ENCODE results near the gene PPP2R3C. TPM values are rescaled to one million over a fixed set of nuclear protein-coding genes. Genes with fewer than 3 reads are reported as not detected.

Gene PPP2R3C
- total RNA-seq, 1 experiment from 2014 or later: 19.6 TPM

GRCh38 chr14:35134329-35135123 is 12.7 kb upstream of the PPP2R3C start:
- ATAC-seq: no peak
- ChIA-PET POLR2A (no interaction called here), CTCF (no interaction called here)
- TF ChIP-seq SIN3A (IDR thresholded peaks at IDR 0.05; ENCODE audit: borderline replicate concordance, insufficient read depth, low read depth, low read length): no peak
- no peak for TF ChIP-seq POLR2AphosphoS5 (IDR thresholded peaks at IDR 0.05; ENCODE audit: low read depth, low read length)
- TF ChIP-seq, protein P1, sequence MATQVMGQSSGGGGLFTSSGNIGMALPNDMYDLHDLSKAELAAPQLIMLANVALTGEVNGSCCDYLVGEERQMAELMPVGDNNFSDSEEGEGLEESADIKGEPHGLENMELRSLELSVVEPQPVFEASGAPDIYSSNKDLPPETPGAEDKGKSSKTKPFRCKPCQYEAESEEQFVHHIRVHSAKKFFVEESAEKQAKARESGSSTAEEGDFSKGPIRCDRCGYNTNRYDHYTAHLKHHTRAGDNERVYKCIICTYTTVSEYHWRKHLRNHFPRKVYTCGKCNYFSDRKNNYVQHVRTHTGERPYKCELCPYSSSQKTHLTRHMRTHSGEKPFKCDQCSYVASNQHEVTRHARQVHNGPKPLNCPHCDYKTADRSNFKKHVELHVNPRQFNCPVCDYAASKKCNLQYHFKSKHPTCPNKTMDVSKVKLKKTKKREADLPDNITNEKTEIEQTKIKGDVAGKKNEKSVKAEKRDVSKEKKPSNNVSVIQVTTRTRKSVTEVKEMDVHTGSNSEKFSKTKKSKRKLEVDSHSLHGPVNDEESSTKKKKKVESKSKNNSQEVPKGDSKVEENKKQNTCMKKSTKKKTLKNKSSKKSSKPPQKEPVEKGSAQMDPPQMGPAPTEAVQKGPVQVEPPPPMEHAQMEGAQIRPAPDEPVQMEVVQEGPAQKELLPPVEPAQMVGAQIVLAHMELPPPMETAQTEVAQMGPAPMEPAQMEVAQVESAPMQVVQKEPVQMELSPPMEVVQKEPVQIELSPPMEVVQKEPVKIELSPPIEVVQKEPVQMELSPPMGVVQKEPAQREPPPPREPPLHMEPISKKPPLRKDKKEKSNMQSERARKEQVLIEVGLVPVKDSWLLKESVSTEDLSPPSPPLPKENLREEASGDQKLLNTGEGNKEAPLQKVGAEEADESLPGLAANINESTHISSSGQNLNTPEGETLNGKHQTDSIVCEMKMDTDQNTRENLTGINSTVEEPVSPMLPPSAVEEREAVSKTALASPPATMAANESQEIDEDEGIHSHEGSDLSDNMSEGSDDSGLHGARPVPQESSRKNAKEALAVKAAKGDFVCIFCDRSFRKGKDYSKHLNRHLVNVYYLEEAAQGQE (IDR thresholded peaks at IDR 0.05; ENCODE audit: insufficient read depth in 1 of 2, low read depth in 2 of 2, low read length in 1 of 2): no peak
- TF ChIP-seq CTCF (IDR thresholded peaks at IDR 0.05): no peak
- TF ChIP-seq TCF7L2 (IDR thresholded peaks at IDR 0.05; ENCODE audit: low read depth, low read length): no peak
- DNase-seq (ENCODE audit: low read depth, low spot score): no peak
- H3K9me3 ChIP-seq (ENCODE audit: control insufficient read depth, insufficient read depth, low read depth, low read length): no peaks in the 10 kb centered on the region
- in situ Hi-C loops (cut with HindIII; ENCODE audit: low pct_unique_long_range_greater_than_20kb, low sequenced_read_pairs): no loop called here
- intact Hi-C loops (cut with micrococcal nuclease; ENCODE audit: unreplicated experiment): no loop called here
- no peaks in the 10 kb centered on the region; the same call in 1 of the 2 replicates for H3K36me3 ChIP-seq (ENCODE audit: control insufficient read depth, insufficient read depth, low read length)
- H3K4me3 ChIP-seq (ENCODE audit: low read depth in 2 of 2, low read length in 2 of 2): no peak overlapping the region
- H3K27me3 ChIP-seq (ENCODE audit: control insufficient read depth, insufficient read depth, low read length): no peaks in the 10 kb centered on the region
- H3K4me1 ChIP-seq (ENCODE audit: control insufficient read depth, insufficient read depth, low read length): no peaks in the 10 kb centered on the region
- no peak overlapping the region for H3K27ac ChIP-seq (ENCODE audit: low read length)
- no TSS peak for BruUV-seq (replicated peaks)

DNA sequence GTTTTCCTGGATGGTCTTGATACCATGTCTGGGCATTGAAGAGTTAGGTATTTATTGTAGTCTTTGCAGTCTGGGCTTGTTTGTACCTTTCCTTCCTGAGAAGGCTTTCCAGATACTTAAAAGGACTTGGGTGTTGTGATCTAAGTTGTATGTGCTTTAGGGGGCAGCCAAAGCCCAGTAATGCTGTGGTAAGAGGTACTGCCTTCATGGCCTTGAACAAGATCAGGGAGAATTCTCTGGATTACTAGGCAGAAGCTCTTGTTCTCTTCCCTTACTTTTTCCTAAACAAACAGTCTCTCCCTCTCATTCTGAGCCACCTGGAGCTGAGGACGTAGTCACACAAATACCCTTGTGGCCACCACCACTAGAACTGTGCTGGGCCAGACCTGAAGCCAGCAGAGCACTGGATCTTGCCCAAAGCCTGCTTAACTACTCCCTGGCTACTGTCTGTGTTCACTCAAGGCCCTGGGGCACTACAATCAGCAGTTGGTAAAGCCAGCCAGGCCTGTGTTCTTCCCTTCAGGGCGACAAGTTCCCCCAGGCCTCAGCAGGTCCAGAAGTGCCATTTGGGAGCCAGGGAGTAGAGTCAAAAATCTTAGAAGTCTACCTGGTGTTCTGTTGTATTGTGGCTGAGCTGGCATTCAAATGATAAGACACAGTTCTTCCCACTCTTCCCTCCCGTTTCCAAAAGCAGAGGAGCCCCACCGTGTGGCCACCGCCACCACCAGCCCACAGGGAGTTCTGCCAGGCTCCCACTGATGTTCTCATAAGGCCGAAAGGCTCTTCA is 11.9 kb upstream of the PPP2R3C start:
- in situ Hi-C loops (cut with HindIII; ENCODE audit: low pct_unique_long_range_greater_than_20kb, low sequenced_read_pairs) (no loop called here), intact Hi-C loops (cut with micrococcal nuclease; ENCODE audit: unreplicated experiment) (no loop called here)
- DNase-seq (ENCODE audit: low read depth, low spot score) (no peak), ATAC-seq (no peak)
- ChIA-PET POLR2A (no interaction called here), CTCF (no interaction called here)
- TF ChIP-seq CTCF (IDR thresholded peaks at IDR 0.05) (no peak), SIN3A (IDR thresholded peaks at IDR 0.05; ENCODE audit: borderline replicate concordance, insufficient read depth, low read depth, low read length) (no peak)
- Histone ChIP-seq H3K36me3 (ENCODE audit: control insufficient read depth, insufficient read depth, low read length) (no peaks in the 10 kb centered on the region; the same call in 1 of the 2 replicates), H3K4me1 (ENCODE audit: control insufficient read depth, insufficient read depth, low read length) (no peaks in the 10 kb centered on the region), H3K9me3 (ENCODE audit: control insufficient read depth, insufficient read depth, low read depth, low read length) (no peaks in the 10 kb centered on the region), H3K27me3 (ENCODE audit: control insufficient read depth, insufficient read depth, low read length) (no peaks in the 10 kb centered on the region), H3K27ac (ENCODE audit: low read length) (no peak overlapping the region), H3K4me3 (ENCODE audit: low read depth in 2 of 2, low read length in 2 of 2) (no peak overlapping the region)
- no TSS peak for BruUV-seq (replicated peaks)

All from Panc1 (cell line).